ENCODE data around the gene CYP21A2. TPM values are rescaled to one million over a fixed set of nuclear protein-coding genes. Genes with fewer than 3 reads are reported as not detected.

Gene CYP21A2
- total RNA-seq, 1 experiment from 2014 or later: not detected

GRCh38 chr6:32079566-32080290 lies 41.5 kb downstream of the CYP21A2 start:
- DNase-seq (ENCODE audit: extremely low read depth, low read depth): no peak

GRCh38 chr6:32081168-32081990 lies 43.2 kb downstream of the CYP21A2 start:
- DNase-seq (ENCODE audit: extremely low read depth, low read depth): no peak

GRCh38 chr6:32082478-32082877 lies 44.3 kb downstream of the CYP21A2 start:
- DNase-seq (ENCODE audit: extremely low read depth, low read depth): no peak

GRCh38 chr6:32082935-32083334 lies 44.7 kb downstream of the CYP21A2 start:
- DNase-seq (ENCODE audit: extremely low read depth, low read depth): peak; percentile 94

GRCh38 chr6:32083812-32084768 lies 45.9 kb downstream of the CYP21A2 start:
- DNase-seq (ENCODE audit: extremely low read depth, low read depth): no peak

- no peak for DNase-seq (ENCODE audit: extremely low read depth, low read depth)
Measured at GRCh38 chr6:32084780-32085179, 46.6 kb downstream of the CYP21A2 start.

- no peak for DNase-seq (ENCODE audit: extremely low read depth, low read depth)
Measured at GRCh38 chr6:32085759-32086459, 47.7 kb downstream of the CYP21A2 start.

GRCh38 chr6:32086661-32087573 lies 48.7 kb downstream of the CYP21A2 start:
- no peak for DNase-seq (ENCODE audit: extremely low read depth, low read depth)

- DNase-seq (ENCODE audit: extremely low read depth, low read depth): peak; percentile 68
Measured at GRCh38 chr6:32087574-32088486, 49.6 kb downstream of the CYP21A2 start.

GRCh38 chr6:32088487-32089049 lies 50.4 kb downstream of the CYP21A2 start:
- DNase-seq (ENCODE audit: extremely low read depth, low read depth): no peak

- DNase-seq (ENCODE audit: extremely low read depth, low read depth): no peak
Measured at GRCh38 chr6:32089082-32089828, 51.0 kb downstream of the CYP21A2 start.

Small RNAs within 50 kb of the gene (small RNA-seq; reads per million reads assigned to genes)
- 0 reads per million in 2 experiments for gene RNA5SP206

Other genes starting within 250 kb of the CYP21A2 start
- 42.1 and 46.7 TPM in 2 replicates for gene VARS1, start 242.7 kb upstream of the CYP21A2 start, total RNA-seq (2014; rRNA removed; shearing (Covaris generic))
- 62.6 and 64.3 TPM in 2 replicates for gene LSM2, start 231.4 kb upstream of the CYP21A2 start, total RNA-seq (2014; rRNA removed; shearing (Covaris generic))
- gene HSPA1L, start 223.1 kb upstream of the CYP21A2 start, total RNA-seq (2014; rRNA removed; shearing (Covaris generic)): 0.82 and 1.0 TPM in 2 replicates
- gene HSPA1A, start 222.9 kb upstream of the CYP21A2 start, total RNA-seq (2014; rRNA removed; shearing (Covaris generic)): 43.3 and 46.7 TPM in 2 replicates
- gene HSPA1B, start 210.7 kb upstream of the CYP21A2 start, total RNA-seq (2014; rRNA removed; shearing (Covaris generic)): 58.3 and 60.4 TPM in 2 replicates
- 24.6 and 25.2 TPM in 2 replicates for gene NEU1, start 175.6 kb upstream of the CYP21A2 start, total RNA-seq (2014; rRNA removed; shearing (Covaris generic))
- gene SLC44A4, start 159.4 kb upstream of the CYP21A2 start, total RNA-seq (2014; rRNA removed; shearing (Covaris generic)): 0.07 TPM in 1 of 2 replicates, not detected in the other
- 19.3 and 19.9 TPM in 2 replicates for gene EHMT2, start 140.7 kb upstream of the CYP21A2 start, total RNA-seq (2014; rRNA removed; shearing (Covaris generic))
- gene ZBTB12, start 136.3 kb upstream of the CYP21A2 start, total RNA-seq (2014; rRNA removed; shearing (Covaris generic)): 1.8 and 2.8 TPM in 2 replicates
- gene C2, start 110.7 kb upstream of the CYP21A2 start, total RNA-seq (2014; rRNA removed; shearing (Covaris generic)): 0.20 and 0.69 TPM in 2 replicates
- gene CFB, start 92.3 kb upstream of the CYP21A2 start, total RNA-seq (2014; rRNA removed; shearing (Covaris generic)): not detected in 2 replicates
- gene NELFE, start 79.4 kb upstream of the CYP21A2 start, total RNA-seq (2014; rRNA removed; shearing (Covaris generic)): 105 and 108 TPM in 2 replicates
- gene SKIC2, start 79.2 kb upstream of the CYP21A2 start, total RNA-seq (2014; rRNA removed; shearing (Covaris generic)): 22.1 and 24.1 TPM in 2 replicates
- gene DXO, start 66.3 kb upstream of the CYP21A2 start, total RNA-seq (2014; rRNA removed; shearing (Covaris generic)): 19.4 and 21.1 TPM in 2 replicates
- 0.42 and 0.81 TPM in 2 replicates for gene C4A, start 56.4 kb upstream of the CYP21A2 start, total RNA-seq (2014; rRNA removed; shearing (Covaris generic))
- 0.69 and 0.87 TPM in 2 replicates for gene C4B, start 23.6 kb upstream of the CYP21A2 start, total RNA-seq (2014; rRNA removed; shearing (Covaris generic))
- gene TNXB, start 70.9 kb downstream of the CYP21A2 start, total RNA-seq (2014; rRNA removed; shearing (Covaris generic)): 22.2 and 24.6 TPM in 2 replicates
- 20.7 and 26.2 TPM in 2 replicates for gene ATF6B, start 89.8 kb downstream of the CYP21A2 start, total RNA-seq (2014; rRNA removed; shearing (Covaris generic))
- 4.9 and 5.7 TPM in 2 replicates for gene FKBPL, start 91.9 kb downstream of the CYP21A2 start, total RNA-seq (2014; rRNA removed; shearing (Covaris generic))
- 0.20 and 0.37 TPM in 2 replicates for gene PRRT1, start 113.5 kb downstream of the CYP21A2 start, total RNA-seq (2014; rRNA removed; shearing (Covaris generic))
- 25.2 and 29.5 TPM in 2 replicates for gene PPT2, start 115.7 kb downstream of the CYP21A2 start, total RNA-seq (2014; rRNA removed; shearing (Covaris generic))
- gene EGFL8, start 126.2 kb downstream of the CYP21A2 start, total RNA-seq (2014; rRNA removed; shearing (Covaris generic)): 3.7 and 6.0 TPM in 2 replicates
- 47.7 and 49.0 TPM in 2 replicates for gene AGPAT1, start 137.7 kb downstream of the CYP21A2 start, total RNA-seq (2014; rRNA removed; shearing (Covaris generic))
- 30.1 and 31.6 TPM in 2 replicates for gene RNF5, start 140.0 kb downstream of the CYP21A2 start, total RNA-seq (2014; rRNA removed; shearing (Covaris generic))
- gene AGER, start 145.8 kb downstream of the CYP21A2 start, total RNA-seq (2014; rRNA removed; shearing (Covaris generic)): 1.2 and 1.3 TPM in 2 replicates
- gene PBX2, start 151.8 kb downstream of the CYP21A2 start, total RNA-seq (2014; rRNA removed; shearing (Covaris generic)): 9.7 and 10.7 TPM in 2 replicates
- gene GPSM3, start 154.2 kb downstream of the CYP21A2 start, total RNA-seq (2014; rRNA removed; shearing (Covaris generic)): 0.92 and 1.4 TPM in 2 replicates
- 1.5 and 1.7 TPM in 2 replicates for gene NOTCH4, start 185.7 kb downstream of the CYP21A2 start, total RNA-seq (2014; rRNA removed; shearing (Covaris generic))

Measured in NCI-H460 (cell line).